ACC112 (cell line): ENCODE data around the gene ELFN2.

Experiments used
- H2AFZ ChIP-seq: fragments of 200-600 bp; sonication (generic); one replicate; pipeline ENCODE4 v1.6.0; 2017; ENCODE audit warnings: antibody characterized with exemption, low read length; ENCODE audit not compliant: unreplicated experiment
- H3K27ac ChIP-seq: fragments of 200-600 bp; sonication (generic); 2 replicates; pipeline ENCODE4 v1.5.1; 2014; ENCODE audit warnings: low read depth, mild to moderate bottlenecking, antibody characterized with exemption, low read length, moderate library complexity
- H3K27me3 ChIP-seq: fragments of 200-600 bp; sonication (generic); 2 replicates; pipeline ENCODE4 v1.6.1; 2014; ENCODE audit warnings: mild to moderate bottlenecking, antibody characterized with exemption, low read length, moderate library complexity, mixed read lengths; ENCODE audit not compliant: insufficient read depth
- H3K36me3 ChIP-seq: fragments of 200-600 bp; sonication (generic); 2 replicates; pipeline ENCODE4 v1.6.1; 2016; ENCODE audit warnings: mild to moderate bottlenecking, antibody characterized with exemption, low read length, moderate library complexity, mixed read lengths; ENCODE audit not compliant: insufficient read depth
- H3K4me1 ChIP-seq: fragments of 200-600 bp; sonication (generic); one replicate; pipeline ENCODE4 v1.6.1; 2016; ENCODE audit warnings: low read length, mixed read lengths; ENCODE audit not compliant: insufficient read depth, unreplicated experiment, control insufficient read depth
- H3K4me3 ChIP-seq: fragments of 200-600 bp; sonication (generic); 2 replicates; pipeline ENCODE4 v1.5.1; 2014; ENCODE audit warnings: mild to moderate bottlenecking, low read depth, low read length
- H3K79me2 ChIP-seq: fragments of 200-600 bp; sonication (generic); one replicate; pipeline ENCODE4 v1.6.0; 2016; ENCODE audit warnings: low read length; ENCODE audit not compliant: control insufficient read depth, unreplicated experiment, insufficient read depth

ELFN2 gene

GRCh38 chr22:37427711-37428635, 694 bp upstream of the ELFN2 start:
- Histone ChIP-seq H3K4me1 (peaks cover 26% of the 10 kb centered on the region), H3K4me3 (peak overlapping the region; percentile 84)

DNA sequence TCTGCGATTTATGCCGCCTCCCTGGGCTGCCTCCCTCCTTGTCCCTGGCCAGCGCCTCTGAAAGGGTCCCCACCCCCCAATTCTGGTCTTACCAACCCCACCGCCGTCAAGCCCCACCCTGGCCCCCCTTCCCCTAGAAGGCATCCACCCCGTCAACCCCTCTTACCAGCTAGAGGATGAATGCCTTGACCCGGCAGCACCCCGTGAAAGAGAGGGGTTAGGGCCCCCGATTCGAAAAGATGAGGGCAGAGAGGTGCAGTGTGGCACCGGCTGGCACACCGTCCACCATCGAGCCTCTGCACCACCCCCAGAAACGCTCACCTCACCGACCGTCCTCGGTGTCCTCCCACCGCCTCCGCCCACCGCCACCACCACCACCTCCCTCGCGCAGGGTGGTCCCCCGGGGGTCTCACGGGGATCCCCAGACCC, 559 bp downstream of the ELFN2 start:
- no peak overlapping the region for H3K27ac ChIP-seq
- H3K27me3 ChIP-seq: no peaks in the 10 kb centered on the region
- peak overlapping the region; percentile 25 for H2AFZ ChIP-seq
- H3K4me1 ChIP-seq: peaks cover 17% of the 10 kb centered on the region
- peak overlapping the region; percentile 84 for H3K4me3 ChIP-seq
- no peaks in the 10 kb centered on the region for H3K79me2 ChIP-seq
- H3K36me3 ChIP-seq: no peaks in the 10 kb centered on the region

More at GRCh38 chr22:37427711-37428635, 694 bp upstream of the ELFN2 start:
- Histone ChIP-seq H3K79me2 (no peaks in the 10 kb centered on the region), H3K27me3 (no peaks in the 10 kb centered on the region), H3K27ac (no peak overlapping the region), H2AFZ (no peak overlapping the region), H3K36me3 (no peaks in the 10 kb centered on the region)

GRCh38 chr22:37425800-37426705, 1.2 kb downstream of the ELFN2 start:
- no peaks in the 10 kb centered on the region for H3K27me3 ChIP-seq
- H3K4me1 ChIP-seq: peaks cover 12% of the 10 kb centered on the region
- no peak overlapping the region for H2AFZ ChIP-seq
- H3K36me3 ChIP-seq: no peaks in the 10 kb centered on the region
- H3K27ac ChIP-seq: no peak overlapping the region
- H3K79me2 ChIP-seq: no peaks in the 10 kb centered on the region
- peak overlapping the region; percentile 84 for H3K4me3 ChIP-seq

DNA sequence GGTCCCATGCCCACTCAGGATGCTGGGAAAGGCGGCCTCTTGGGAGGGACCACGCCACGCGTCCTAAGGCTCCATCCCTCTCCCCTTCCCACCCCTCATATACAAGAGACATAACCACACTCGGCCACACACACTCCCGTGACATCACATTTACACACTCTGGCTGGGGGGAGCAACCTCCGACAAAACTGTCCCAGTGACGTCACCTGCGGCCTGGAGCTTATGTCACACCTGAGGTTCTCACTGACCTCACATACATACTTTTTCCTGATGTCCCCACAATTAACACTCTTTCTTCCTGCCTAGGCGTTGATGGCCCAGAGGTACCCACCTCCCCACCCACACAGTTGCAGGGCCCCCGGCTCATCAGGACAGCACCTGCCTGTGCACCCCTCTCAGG, 1.9 kb downstream of the ELFN2 start:
- Histone ChIP-seq H3K36me3 (no peaks in the 10 kb centered on the region), H2AFZ (no peak overlapping the region), H3K27me3 (no peaks in the 10 kb centered on the region), H3K27ac (no peak overlapping the region), H3K4me3 (no peak overlapping the region), H3K79me2 (no peaks in the 10 kb centered on the region), H3K4me1 (peaks cover 14% of the 10 kb centered on the region)

GRCh38 chr22:37423283-37423682, 4.0 kb downstream of the ELFN2 start:
- Histone ChIP-seq H3K36me3 (no peaks in the 10 kb centered on the region), H3K4me1 (peaks cover 9% of the 10 kb centered on the region), H2AFZ (no peak overlapping the region), H3K4me3 (no peak overlapping the region), H3K27ac (no peak overlapping the region), H3K27me3 (no peaks in the 10 kb centered on the region), H3K79me2 (no peaks in the 10 kb centered on the region)

GRCh38 chr22:37421468-37421877, 5.8 kb downstream of the ELFN2 start:
- H3K4me3 ChIP-seq: no peak overlapping the region
- H3K79me2 ChIP-seq: no peaks in the 10 kb centered on the region
- no peak overlapping the region for H3K27ac ChIP-seq
- peaks cover 9% of the 10 kb centered on the region for H3K4me1 ChIP-seq
- no peak overlapping the region for H2AFZ ChIP-seq
- H3K27me3 ChIP-seq: no peaks in the 10 kb centered on the region
- no peaks in the 10 kb centered on the region for H3K36me3 ChIP-seq

GRCh38 chr22:37420686-37421467, 6.4 kb downstream of the ELFN2 start:
- H3K36me3 ChIP-seq: no peaks in the 10 kb centered on the region
- H3K79me2 ChIP-seq: no peaks in the 10 kb centered on the region
- H2AFZ ChIP-seq: no peak overlapping the region
- H3K4me3 ChIP-seq: peak overlapping the region; percentile 74
- H3K27ac ChIP-seq: no peak overlapping the region
- H3K4me1 ChIP-seq: peaks cover 9% of the 10 kb centered on the region
- no peaks in the 10 kb centered on the region for H3K27me3 ChIP-seq

DNA sequence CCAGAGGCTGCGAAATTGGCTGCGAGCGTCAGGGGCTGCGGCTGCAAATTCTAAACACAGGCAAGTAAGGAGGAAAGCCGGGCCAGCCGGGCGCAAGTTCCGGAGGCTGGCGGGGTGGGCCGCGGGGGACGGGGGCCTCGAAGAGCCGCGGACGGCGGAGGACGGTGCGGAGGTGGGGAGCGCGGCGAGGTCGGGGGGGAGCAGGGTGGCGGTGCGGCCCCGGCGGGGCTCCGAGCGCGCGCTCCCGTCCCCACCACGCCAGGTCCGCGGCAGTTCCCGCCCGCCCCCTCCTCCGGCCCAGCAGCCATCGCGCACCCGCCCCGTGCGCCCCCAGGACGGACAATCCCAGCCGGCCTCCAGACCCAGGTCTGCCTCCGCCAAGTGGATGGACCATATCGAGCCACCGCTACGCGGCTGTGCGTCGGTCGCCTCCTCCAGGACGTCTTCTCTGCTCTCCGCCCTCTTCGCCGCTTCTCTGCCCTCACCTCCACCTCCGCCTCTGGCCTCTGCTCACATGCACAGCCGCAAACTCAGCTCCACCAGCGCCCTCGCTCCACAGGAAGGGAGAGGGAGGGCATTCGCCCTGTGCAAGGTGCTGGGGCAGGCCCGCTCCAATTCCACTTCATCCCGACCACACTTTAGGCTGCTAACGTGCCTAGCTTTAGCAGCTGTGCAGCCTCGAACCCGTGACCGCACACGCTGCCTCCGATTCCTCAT, 7.2 kb downstream of the ELFN2 start:
- peak overlapping the region; percentile 74 for H3K4me3 ChIP-seq
- H3K79me2 ChIP-seq: no peaks in the 10 kb centered on the region
- no peak overlapping the region for H2AFZ ChIP-seq
- no peaks in the 10 kb centered on the region for H3K27me3 ChIP-seq
- no peak overlapping the region for H3K27ac ChIP-seq
- H3K36me3 ChIP-seq: no peaks in the 10 kb centered on the region
- H3K4me1 ChIP-seq: peaks cover 9% of the 10 kb centered on the region

GRCh38 chr22:37419370-37419968, 7.8 kb downstream of the ELFN2 start:
- H3K79me2 ChIP-seq: no peaks in the 10 kb centered on the region
- no peak overlapping the region for H3K27ac ChIP-seq
- no peaks in the 10 kb centered on the region for H3K27me3 ChIP-seq

More at GRCh38 chr22:37419370-37419968, 7.8 kb downstream of the ELFN2 start:
- no peaks in the 10 kb centered on the region for H3K36me3 ChIP-seq
- peaks cover 9% of the 10 kb centered on the region for H3K4me1 ChIP-seq
- H2AFZ ChIP-seq: no peak overlapping the region
- H3K4me3 ChIP-seq: peak overlapping the region; percentile 74
